A549 (cell line): Measurements from ENCODE around the gene MAGI2. TPM values are rescaled to one million over a fixed set of nuclear protein-coding genes. Genes with fewer than 3 reads are reported as not detected.
"Not testable (repeated sequence)": the region's sequence is repeated elsewhere in the genome, so short reads cannot be mapped to it uniquely, and the experiment has no call there.

ENCODE experiments used
- ATAC-seq, 2 experiments: fragments of 200-7000 bp in 1 of 2; fragments of >200 bp in 1 of 2; cut with Nextera tagmentation in 1 of 2; cut with Tn5 transposase in 1 of 2; 3 replicates each; pipeline versions ENCODE4 v1.8.0 to v1.9.1; 2018 to 2020; ENCODE audit warnings: mild to moderate bottlenecking in 1 of 2, moderate library complexity in 1 of 2
- CTCF ChIA-PET: fragments of 300-600 bp; sonication (Branson Sonifier 250); formaldehyde crosslinking; extraction: SDS; loops from one replicate; lab custom pipeline; 2021; ENCODE audit warnings: antibody characterized with exemption, inconsistent platforms; lab: Yijun Ruan, JAX
- POLR2A ChIA-PET: fragments of 350-600 bp; formaldehyde crosslinking; extraction: SDS; loops from one replicate; lab custom pipeline; 2021; ENCODE audit warnings: antibody characterized with exemption, inconsistent platforms; lab: Yijun Ruan, JAX
- DNase-seq, 2 experiments: peaks; one replicate each; pipeline versions ENCODE4 v3.0.0 to v3.0.0-alpha.2; 2011 to 2016; ENCODE audit warnings: low read depth in 1 of 2, low spot score in 1 of 2
- FAIRE-seq: peaks from 2 replicates; lab custom pipeline; 2011; peaks lifted over from hg19 to GRCh38; lab: Jason Lieb, UNC
- H3K27ac ChIP-seq, 2 experiments: fragments of >200 bp; sonication (Bioruptor Twin); formaldehyde crosslinking; 3 replicates each; pipeline ENCODE4 v1.5.1; 2016 to 2017
- H3K4me1 ChIP-seq: fragments of >200 bp; sonication (Bioruptor Twin); formaldehyde crosslinking; 3 replicates; pipeline ENCODE4 v1.6.1; 2016
- H3K4me2 ChIP-seq: fragments of >200 bp; sonication (Bioruptor Twin); formaldehyde crosslinking; 3 replicates; pipeline ENCODE4 v1.6.1; 2016
- H3K4me3 ChIP-seq: fragments of >200 bp; sonication (Bioruptor Twin); formaldehyde crosslinking; 3 replicates; pipeline ENCODE4 v1.5.1; 2016
- H3K9me3 ChIP-seq: fragments of >200 bp; sonication (Bioruptor Twin); formaldehyde crosslinking; 3 replicates; pipeline ENCODE4 v1.6.1; 2016
- CBX2 ChIP-seq: fragments of 200-600 bp; sonication (generic); IDR thresholded peaks from 2 replicates; pipeline ENCODE4 v1.6.1; 2016; ENCODE audit warnings: low read depth, mild to moderate bottlenecking, borderline replicate concordance
- CBX8 ChIP-seq: fragments of 200-600 bp; sonication (generic); IDR thresholded peaks from 2 replicates; pipeline ENCODE4 v1.6.1; 2016
- CEBPB ChIP-seq, 2 experiments: fragments of >200 bp in 1 of 2; sonication (Bioruptor Twin) in 1 of 2; formaldehyde crosslinking in 1 of 2; IDR thresholded peaks; 2 replicates each; pipeline ENCODE4 v1.6.1; 2012 to 2016
- CHD2 ChIP-seq: fragments of 150-350 bp; IDR thresholded peaks from 2 replicates; pipeline ENCODE4 v1.6.1; 2014; ENCODE audit warnings: low read length; ENCODE audit not compliant: partially characterized antibody
- EHMT2 ChIP-seq: fragments of 200-600 bp; sonication (generic); IDR thresholded peaks from 2 replicates; pipeline ENCODE4 v1.6.1; 2016; ENCODE audit warnings: antibody characterized with exemption, low read depth, mild to moderate bottlenecking, moderate library complexity
- ESRRA ChIP-seq: fragments of 150-350 bp; IDR thresholded peaks from 2 replicates; pipeline ENCODE4 v1.6.1; 2014; ENCODE audit warnings: mild to moderate bottlenecking, low read length, borderline replicate concordance
- FOSB ChIP-seq: fragments of 250-450 bp; sonication (Bioruptor Pico); IDR thresholded peaks from 2 replicates; pipeline ENCODE4 v1.5.0; 2020; ENCODE audit warnings: mild to moderate bottlenecking, moderate library complexity
- FOXS1 ChIP-seq: fragments of 250-450 bp; sonication (Bioruptor Pico); IDR thresholded peaks from 2 replicates; pipeline ENCODE4 v1.5.0; 2020; ENCODE audit warnings: mild to moderate bottlenecking, moderate library complexity
- HDAC2 ChIP-seq: fragments of 200-600 bp; sonication (generic); IDR thresholded peaks from 2 replicates; pipeline ENCODE4 v1.6.1; 2016
- HEYL ChIP-seq: fragments of 250-450 bp; sonication (Bioruptor Pico); IDR thresholded peaks from 2 replicates; pipeline ENCODE4 v1.8.0; 2021; ENCODE audit warnings: mild to moderate bottlenecking, moderate library complexity
- JUN ChIP-seq, 2 experiments: fragments of >200 bp; sonication (Bioruptor Twin); formaldehyde crosslinking; IDR thresholded peaks; 2 replicates in 1 of 2; 3 replicates in 1 of 2; pipeline ENCODE4 v1.6.1; 2016 to 2017
- KDM5A ChIP-seq: fragments of 200-600 bp; sonication (generic); IDR thresholded peaks from 2 replicates; pipeline ENCODE4 v1.6.1; 2016; ENCODE audit warnings: antibody characterized with exemption, mild to moderate bottlenecking
- MAFK ChIP-seq: fragments of 450-650 bp; IDR thresholded peaks from 2 replicates; pipeline ENCODE4 v1.6.1; 2014; ENCODE audit not compliant: partially characterized antibody
- NPAS2 ChIP-seq: fragments of 250-450 bp; sonication (Bioruptor Pico); IDR thresholded peaks from 2 replicates; pipeline ENCODE4 v1.8.0; 2022; ENCODE audit warnings: mild to moderate bottlenecking, moderate library complexity, borderline replicate concordance
- NR3C1 ChIP-seq: fragments of >200 bp; sonication (Bioruptor Twin); formaldehyde crosslinking; IDR thresholded peaks from 3 replicates; pipeline ENCODE4 v1.6.1; 2017
- RAD21 ChIP-seq, 2 experiments: fragments of >200 bp in 1 of 2; sonication (Bioruptor Twin) in 1 of 2; formaldehyde crosslinking in 1 of 2; IDR thresholded peaks in 1 of 2; conservative IDR thresholded peaks in 1 of 2; 2 replicates in 1 of 2; 3 replicates in 1 of 2; pipeline ENCODE4 v1.6.1; 2012 to 2018; ENCODE audit warnings: inconsistent platforms in 1 of 2
- RFX5 ChIP-seq: fragments of 450-650 bp; IDR thresholded peaks from 2 replicates; pipeline ENCODE4 v1.7.1; 2014; ENCODE audit warnings: antibody characterized with exemption, mild to moderate bottlenecking, moderate library complexity
- RNF2 ChIP-seq: fragments of 200-600 bp; sonication (generic); IDR thresholded peaks from 2 replicates; pipeline ENCODE4 v1.6.1; 2016; ENCODE audit warnings: low read depth, mild to moderate bottlenecking, antibody characterized with exemption, moderate library complexity, borderline replicate concordance
- SMC3 ChIP-seq: fragments of >200 bp; sonication (Bioruptor Twin); formaldehyde crosslinking; IDR thresholded peaks from 3 replicates; pipeline ENCODE4 v1.6.1; 2018; ENCODE audit warnings: inconsistent platforms
- TFCP2L1 ChIP-seq: fragments of 250-450 bp; sonication (Bioruptor Pico); IDR thresholded peaks from 2 replicates; pipeline ENCODE4 v1.5.0; 2021; ENCODE audit warnings: mild to moderate bottlenecking
- WGBS: methylation state at CpG from one replicate; pipeline ENCODE4 v1.1.6; 2017; ENCODE audit errors: missing lambda C conversion rate; 5-methylcytosine and 5-hydroxymethylcytosine counted together
- polyA plus RNA-seq, 4 experiments: library from polyadenylated mRNA; depleted of rRNA in 3 of 4; stranded (reverse); fragments of >200 nt; fragmentation: RNase III in 1 of 4; extraction: RNeasy Plus Mini Kit Qiagen cat#74134 plus additional on column Dnase treatment in 1 of 4; gene quantifications; 2 replicates in 3 of 4; 3 replicates in 1 of 4; pipeline ENCODE4 v1.2.3, GENCODE V29; 2011 to 2017
- TF ChIP-seq, protein P1 (sequence below): fragments of 450-650 bp; IDR thresholded peaks from 2 replicates; pipeline ENCODE4 v1.6.1; 2014; ENCODE audit warnings: antibody characterized with exemption
- TF ChIP-seq, protein P2 (sequence below): fragments of >200 bp; sonication (Bioruptor Twin); formaldehyde crosslinking; IDR thresholded peaks from 2 replicates; pipeline ENCODE4 v1.6.1; 2016
- TF ChIP-seq, protein P3 (sequence below): fragments of 200-600 bp; sonication (generic); IDR thresholded peaks from 2 replicates; pipeline ENCODE4 v1.6.1; 2016; ENCODE audit warnings: antibody characterized with exemption, mild to moderate bottlenecking, moderate library complexity

MAGI2 gene
- polyA plus RNA-seq, 2 of the 4 experiments (the other 2 are of a cell fraction), result 0.48 to 0.81 TPM

DNA sequence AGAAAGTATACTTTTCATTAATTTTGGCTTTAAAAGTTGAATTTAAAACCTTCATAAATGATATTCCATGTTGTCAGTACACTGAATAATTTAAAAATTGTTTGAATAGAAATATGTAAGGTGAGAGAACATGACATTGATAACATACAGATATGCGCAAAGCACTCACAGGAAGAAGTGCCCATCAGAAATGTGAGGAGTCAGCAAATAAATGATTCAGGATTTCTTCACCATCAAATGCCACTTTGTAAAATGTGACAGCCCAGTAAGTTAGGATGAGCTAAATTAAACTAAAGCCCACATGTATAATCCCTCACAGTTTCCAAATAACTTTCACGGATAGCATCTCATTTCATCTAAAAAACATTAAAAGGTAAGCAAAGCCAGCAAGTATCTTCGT, 417.6 kb downstream of the MAGI2 start:
- no peak overlapping the region for H3K4me2 ChIP-seq
- ATAC-seq, result no peak
- CTCF ChIA-PET, result no interaction called here

DNA sequence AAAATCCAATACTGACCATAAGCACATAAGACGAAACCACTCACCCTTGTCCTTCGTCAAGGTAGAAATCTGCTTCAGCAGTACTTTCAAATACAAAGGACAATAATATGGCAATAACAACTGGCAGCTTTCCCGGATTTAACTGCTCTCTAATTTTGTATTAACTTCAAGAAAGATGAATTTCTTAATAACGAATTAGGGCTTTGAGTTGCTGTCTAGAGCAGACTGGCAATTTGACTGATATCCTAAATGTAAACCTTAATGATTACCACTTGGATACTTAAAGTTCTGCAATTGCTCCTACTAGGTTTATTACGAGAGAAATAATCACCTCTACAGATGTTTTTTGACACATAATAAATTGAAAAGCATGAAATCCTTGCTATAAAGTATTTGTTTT, 418.7 kb downstream of the MAGI2 start:
- ATAC-seq (no peak), FAIRE-seq (no peak), DNase-seq (no peak)
- Histone ChIP-seq H3K4me3 (no peak overlapping the region), H3K4me2 (no peak overlapping the region), H3K9me3 (no peaks in the 10 kb centered on the region), H3K4me1 (no peaks in the 10 kb centered on the region), H3K27ac (no peak overlapping the region)
- 41% methylated on average over 5 of the region's 5 CpGs for WGBS
- ChIA-PET POLR2A (no interaction called here), CTCF (no interaction called here)
- peak; percentile 87 for TF ChIP-seq CBX8
- peak; percentile 95; the same call in 1 of the 2 replicates for TF ChIP-seq RNF2
- TF ChIP-seq HEYL (CRISPR knock-in tag), result no peak

More for the DNA sequence above, 417.6 kb downstream of the MAGI2 start:
- DNase-seq (no peak), FAIRE-seq (no peak)
- POLR2A ChIA-PET, result no interaction called here
- WGBS, result 52% methylated on average over 3 of the region's 3 CpGs
- no peak overlapping the region for H3K4me3 ChIP-seq
- H3K27ac ChIP-seq, result no peak overlapping the region
- H3K9me3 ChIP-seq, result no peaks in the 10 kb centered on the region
- H3K4me1 ChIP-seq, result no peaks in the 10 kb centered on the region
- TF ChIP-seq TFCP2L1 (CRISPR knock-in tag), result no peak
- no peak for TF ChIP-seq CBX8
- TF ChIP-seq MAFK, result peak; percentile 89
- TF ChIP-seq, protein P1, sequence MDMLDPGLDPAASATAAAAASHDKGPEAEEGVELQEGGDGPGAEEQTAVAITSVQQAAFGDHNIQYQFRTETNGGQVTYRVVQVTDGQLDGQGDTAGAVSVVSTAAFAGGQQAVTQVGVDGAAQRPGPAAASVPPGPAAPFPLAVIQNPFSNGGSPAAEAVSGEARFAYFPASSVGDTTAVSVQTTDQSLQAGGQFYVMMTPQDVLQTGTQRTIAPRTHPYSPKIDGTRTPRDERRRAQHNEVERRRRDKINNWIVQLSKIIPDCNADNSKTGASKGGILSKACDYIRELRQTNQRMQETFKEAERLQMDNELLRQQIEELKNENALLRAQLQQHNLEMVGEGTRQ, result no peak
- TF ChIP-seq CBX2, result no peak

DNA sequence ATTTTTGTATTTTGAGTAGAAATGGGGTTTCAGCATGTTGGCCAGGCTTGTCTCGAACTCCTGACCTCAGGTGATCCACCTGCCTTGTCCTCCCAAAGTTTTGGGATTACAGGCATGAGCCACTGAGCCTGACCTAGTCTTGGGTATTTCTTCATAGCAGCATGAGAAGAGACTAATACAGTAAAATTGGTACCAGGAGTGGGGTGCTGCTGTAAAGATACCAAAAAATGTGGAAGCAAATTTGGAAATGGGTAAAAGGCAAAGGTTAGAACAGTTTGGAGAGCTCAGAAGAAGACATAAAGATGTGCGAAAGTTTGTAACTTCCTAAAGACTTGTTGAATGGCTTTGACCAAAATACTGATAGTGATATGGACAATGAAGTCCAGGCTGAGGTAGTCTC, 433.8 kb downstream of the MAGI2 start:
- WGBS, result 0% methylated on average over 2 of the region's 2 CpGs
- CTCF ChIA-PET, H3K4me3 ChIP-seq, ATAC-seq, H3K9me3 ChIP-seq, FAIRE-seq, H3K27ac ChIP-seq, H3K4me1 ChIP-seq, H3K4me2 ChIP-seq, POLR2A ChIA-PET, DNase-seq: not testable (repeated sequence)

DNA sequence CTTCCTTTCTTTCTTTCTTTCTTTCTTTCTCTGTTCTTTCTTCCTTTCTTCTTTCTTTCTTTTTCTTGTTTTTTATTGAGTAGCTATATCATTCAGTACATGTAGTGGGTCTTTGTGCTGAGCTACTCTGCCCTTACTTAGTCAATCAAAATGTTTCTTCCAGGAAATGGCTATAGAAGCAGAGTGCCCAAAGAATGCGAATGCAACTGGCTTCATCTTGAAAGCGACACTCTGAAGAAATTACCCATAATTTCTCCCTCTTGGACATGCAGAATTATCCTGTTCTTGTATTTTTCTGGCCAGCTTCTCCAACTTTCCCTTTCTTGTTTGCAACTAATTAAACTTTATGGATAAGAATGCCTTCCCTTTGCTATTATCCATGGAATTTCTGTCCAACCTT, 441.5 kb downstream of the MAGI2 start:
- POLR2A ChIA-PET, result no interaction called here
- CTCF ChIA-PET, result no interaction called here
- Histone ChIP-seq H3K4me2 (no peak overlapping the region), H3K4me3 (no peak overlapping the region), H3K27ac (no peak overlapping the region), H3K4me1 (no peaks in the 10 kb centered on the region), H3K9me3 (no peaks in the 10 kb centered on the region)
- FAIRE-seq, result no peak
- no peak for TF ChIP-seq KDM5A
- no peak for TF ChIP-seq CEBPB (IDR thresholded peaks at IDR 0.05)
- no peak for TF ChIP-seq CBX8
- TF ChIP-seq NPAS2 (CRISPR knock-in tag), result no peak
- no peak for TF ChIP-seq SMC3
- no peak for TF ChIP-seq RAD21 (conservative IDR thresholded peaks at IDR 0.05 in 1 of 2, IDR thresholded peaks at IDR 0.05 in 1 of 2)
- TF ChIP-seq FOXS1 (CRISPR knock-in tag), result no peak
- no peak for TF ChIP-seq NR3C1
- TF ChIP-seq EHMT2, result no peak
- TF ChIP-seq ESRRA, result no peak
- no peak for TF ChIP-seq FOSB (CRISPR knock-in tag)
- no peak for TF ChIP-seq MAFK
- TF ChIP-seq CHD2, result no peak
- TF ChIP-seq, protein P2, sequence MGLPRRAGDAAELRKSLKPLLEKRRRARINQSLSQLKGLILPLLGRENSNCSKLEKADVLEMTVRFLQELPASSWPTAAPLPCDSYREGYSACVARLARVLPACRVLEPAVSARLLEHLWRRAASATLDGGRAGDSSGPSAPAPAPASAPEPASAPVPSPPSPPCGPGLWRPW, result no peak
- TF ChIP-seq JUN (IDR thresholded peaks at IDR 0.05), result no peak
- no peak for TF ChIP-seq RFX5
- TF ChIP-seq, protein P3, sequence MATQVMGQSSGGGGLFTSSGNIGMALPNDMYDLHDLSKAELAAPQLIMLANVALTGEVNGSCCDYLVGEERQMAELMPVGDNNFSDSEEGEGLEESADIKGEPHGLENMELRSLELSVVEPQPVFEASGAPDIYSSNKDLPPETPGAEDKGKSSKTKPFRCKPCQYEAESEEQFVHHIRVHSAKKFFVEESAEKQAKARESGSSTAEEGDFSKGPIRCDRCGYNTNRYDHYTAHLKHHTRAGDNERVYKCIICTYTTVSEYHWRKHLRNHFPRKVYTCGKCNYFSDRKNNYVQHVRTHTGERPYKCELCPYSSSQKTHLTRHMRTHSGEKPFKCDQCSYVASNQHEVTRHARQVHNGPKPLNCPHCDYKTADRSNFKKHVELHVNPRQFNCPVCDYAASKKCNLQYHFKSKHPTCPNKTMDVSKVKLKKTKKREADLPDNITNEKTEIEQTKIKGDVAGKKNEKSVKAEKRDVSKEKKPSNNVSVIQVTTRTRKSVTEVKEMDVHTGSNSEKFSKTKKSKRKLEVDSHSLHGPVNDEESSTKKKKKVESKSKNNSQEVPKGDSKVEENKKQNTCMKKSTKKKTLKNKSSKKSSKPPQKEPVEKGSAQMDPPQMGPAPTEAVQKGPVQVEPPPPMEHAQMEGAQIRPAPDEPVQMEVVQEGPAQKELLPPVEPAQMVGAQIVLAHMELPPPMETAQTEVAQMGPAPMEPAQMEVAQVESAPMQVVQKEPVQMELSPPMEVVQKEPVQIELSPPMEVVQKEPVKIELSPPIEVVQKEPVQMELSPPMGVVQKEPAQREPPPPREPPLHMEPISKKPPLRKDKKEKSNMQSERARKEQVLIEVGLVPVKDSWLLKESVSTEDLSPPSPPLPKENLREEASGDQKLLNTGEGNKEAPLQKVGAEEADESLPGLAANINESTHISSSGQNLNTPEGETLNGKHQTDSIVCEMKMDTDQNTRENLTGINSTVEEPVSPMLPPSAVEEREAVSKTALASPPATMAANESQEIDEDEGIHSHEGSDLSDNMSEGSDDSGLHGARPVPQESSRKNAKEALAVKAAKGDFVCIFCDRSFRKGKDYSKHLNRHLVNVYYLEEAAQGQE, result no peak
- TF ChIP-seq HDAC2, result no peak
- no peak for TF ChIP-seq CBX2
- no peak for DNase-seq
- ATAC-seq, result no peak
- 7% methylated on average over 2 of the region's 2 CpGs for WGBS
